ENCODE data around the gene CMSS1. TPM values are rescaled to one million over a fixed set of nuclear protein-coding genes. Genes with fewer than 3 reads are reported as not detected.

Gene CMSS1
- total RNA-seq, 1 experiment from 2014 or later: 86.3 TPM

GRCh38 chr3:100175637-100176280 lies 358.1 kb downstream of the CMSS1 start:
- Histone ChIP-seq H3K4me3 (ENCODE audit: low read depth in 2 of 2, low read length in 2 of 2) (no peak overlapping the region), H3K4me1 (ENCODE audit: control insufficient read depth, insufficient read depth, low read length) (no peaks in the 10 kb centered on the region), H3K9me3 (ENCODE audit: control insufficient read depth, insufficient read depth, low read depth, low read length) (no peaks in the 10 kb centered on the region; the same call in 1 of the 2 replicates), H3K27me3 (ENCODE audit: control insufficient read depth, insufficient read depth, low read length) (no peaks in the 10 kb centered on the region), H3K27ac (ENCODE audit: low read length) (no peak overlapping the region), H3K36me3 (ENCODE audit: control insufficient read depth, insufficient read depth, low read length) (no peaks in the 10 kb centered on the region)
- ATAC-seq (no peak), DNase-seq (ENCODE audit: low read depth, low spot score) (no peak)
- ChIA-PET POLR2A (interaction anchor here (0.6 kb wide), 1 partner anchor 249 kb away, joined by 3 read pairs; no protein-coding TSS in a partner anchor), CTCF (no interaction called here)
- no TSS peak for BruUV-seq (replicated peaks)
- intact Hi-C loops (cut with micrococcal nuclease; ENCODE audit: unreplicated experiment): no loop called here
- TF ChIP-seq REST (IDR thresholded peaks at IDR 0.05; ENCODE audit: insufficient read depth in 1 of 2, low read depth in 2 of 2, low read length in 1 of 2): no peak
- no peak for TF ChIP-seq POLR2AphosphoS5 (IDR thresholded peaks at IDR 0.05; ENCODE audit: low read depth, low read length)
- TF ChIP-seq, protein P1, sequence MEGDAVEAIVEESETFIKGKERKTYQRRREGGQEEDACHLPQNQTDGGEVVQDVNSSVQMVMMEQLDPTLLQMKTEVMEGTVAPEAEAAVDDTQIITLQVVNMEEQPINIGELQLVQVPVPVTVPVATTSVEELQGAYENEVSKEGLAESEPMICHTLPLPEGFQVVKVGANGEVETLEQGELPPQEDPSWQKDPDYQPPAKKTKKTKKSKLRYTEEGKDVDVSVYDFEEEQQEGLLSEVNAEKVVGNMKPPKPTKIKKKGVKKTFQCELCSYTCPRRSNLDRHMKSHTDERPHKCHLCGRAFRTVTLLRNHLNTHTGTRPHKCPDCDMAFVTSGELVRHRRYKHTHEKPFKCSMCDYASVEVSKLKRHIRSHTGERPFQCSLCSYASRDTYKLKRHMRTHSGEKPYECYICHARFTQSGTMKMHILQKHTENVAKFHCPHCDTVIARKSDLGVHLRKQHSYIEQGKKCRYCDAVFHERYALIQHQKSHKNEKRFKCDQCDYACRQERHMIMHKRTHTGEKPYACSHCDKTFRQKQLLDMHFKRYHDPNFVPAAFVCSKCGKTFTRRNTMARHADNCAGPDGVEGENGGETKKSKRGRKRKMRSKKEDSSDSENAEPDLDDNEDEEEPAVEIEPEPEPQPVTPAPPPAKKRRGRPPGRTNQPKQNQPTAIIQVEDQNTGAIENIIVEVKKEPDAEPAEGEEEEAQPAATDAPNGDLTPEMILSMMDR (IDR thresholded peaks at IDR 0.05): no peak
- no peak for TF ChIP-seq TCF7L2 (IDR thresholded peaks at IDR 0.05; ENCODE audit: low read depth, low read length)
- TF ChIP-seq SIN3A (IDR thresholded peaks at IDR 0.05; ENCODE audit: borderline replicate concordance, insufficient read depth, low read depth, low read length): no peak
- in situ Hi-C loops (cut with HindIII; ENCODE audit: low pct_unique_long_range_greater_than_20kb, low sequenced_read_pairs): no loop called here

DNA sequence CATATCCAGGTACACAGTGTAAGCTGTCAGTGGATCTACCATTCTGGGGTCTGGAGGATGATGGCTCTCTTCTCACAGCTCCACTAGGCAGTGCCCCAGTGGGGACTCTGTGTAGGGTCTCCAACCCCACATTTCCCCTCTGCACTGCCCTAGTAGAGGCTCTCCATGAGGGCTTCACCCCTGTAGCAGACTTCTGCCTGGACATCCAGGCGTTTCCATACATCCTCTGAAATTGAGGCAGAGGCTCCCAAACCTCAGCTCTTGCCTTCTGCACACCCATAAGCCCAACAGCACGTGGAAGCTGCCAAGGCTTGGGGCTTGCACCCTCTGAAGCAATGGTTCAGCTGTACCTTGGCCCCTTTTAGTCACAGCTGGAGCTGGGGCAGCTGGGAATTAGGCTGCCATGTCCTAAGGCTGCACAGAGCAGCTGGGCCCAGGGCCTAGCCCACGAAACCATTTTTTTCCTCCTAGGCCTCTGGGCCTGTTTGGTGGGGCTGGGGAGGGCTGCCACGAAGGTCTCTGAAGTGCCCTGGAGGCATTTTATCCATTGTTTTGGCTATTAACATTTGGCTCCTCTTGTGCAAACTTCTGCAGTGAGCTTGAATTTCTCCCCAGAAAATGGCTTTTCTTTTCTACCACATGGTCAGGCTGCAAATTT lies 362.2 kb downstream of the CMSS1 start:
- ChIA-PET POLR2A (no interaction called here), CTCF (no interaction called here)
- Histone ChIP-seq H3K27ac (ENCODE audit: low read length) (no peak overlapping the region), H3K4me1 (ENCODE audit: control insufficient read depth, insufficient read depth, low read length) (no peaks in the 10 kb centered on the region), H3K27me3 (ENCODE audit: control insufficient read depth, insufficient read depth, low read length) (no peaks in the 10 kb centered on the region), H3K9me3 (ENCODE audit: control insufficient read depth, insufficient read depth, low read depth, low read length) (no peaks in the 10 kb centered on the region; the same call in 1 of the 2 replicates), H3K36me3 (ENCODE audit: control insufficient read depth, insufficient read depth, low read length) (no peaks in the 10 kb centered on the region), H3K4me3 (ENCODE audit: low read depth in 2 of 2, low read length in 2 of 2) (no peak overlapping the region)
- TF ChIP-seq, protein P1 (IDR thresholded peaks at IDR 0.05): no peak
- TF ChIP-seq POLR2AphosphoS5 (IDR thresholded peaks at IDR 0.05; ENCODE audit: low read depth, low read length): no peak
- no peak for TF ChIP-seq SIN3A (IDR thresholded peaks at IDR 0.05; ENCODE audit: borderline replicate concordance, insufficient read depth, low read depth, low read length)
- TF ChIP-seq TCF7L2 (IDR thresholded peaks at IDR 0.05; ENCODE audit: low read depth, low read length): no peak
- no peak for TF ChIP-seq REST (IDR thresholded peaks at IDR 0.05; ENCODE audit: insufficient read depth in 1 of 2, low read depth in 2 of 2, low read length in 1 of 2)
- in situ Hi-C loops (cut with HindIII; ENCODE audit: low pct_unique_long_range_greater_than_20kb, low sequenced_read_pairs): no loop called here
- no TSS peak for BruUV-seq (replicated peaks)
- DNase-seq (ENCODE audit: low read depth, low spot score) (no peak), ATAC-seq (no peak)
- intact Hi-C loops (cut with micrococcal nuclease; ENCODE audit: unreplicated experiment): no loop called here
